Measurements from ENCODE around the gene ADGRG6.

The ADGRG6 gene

DNA sequence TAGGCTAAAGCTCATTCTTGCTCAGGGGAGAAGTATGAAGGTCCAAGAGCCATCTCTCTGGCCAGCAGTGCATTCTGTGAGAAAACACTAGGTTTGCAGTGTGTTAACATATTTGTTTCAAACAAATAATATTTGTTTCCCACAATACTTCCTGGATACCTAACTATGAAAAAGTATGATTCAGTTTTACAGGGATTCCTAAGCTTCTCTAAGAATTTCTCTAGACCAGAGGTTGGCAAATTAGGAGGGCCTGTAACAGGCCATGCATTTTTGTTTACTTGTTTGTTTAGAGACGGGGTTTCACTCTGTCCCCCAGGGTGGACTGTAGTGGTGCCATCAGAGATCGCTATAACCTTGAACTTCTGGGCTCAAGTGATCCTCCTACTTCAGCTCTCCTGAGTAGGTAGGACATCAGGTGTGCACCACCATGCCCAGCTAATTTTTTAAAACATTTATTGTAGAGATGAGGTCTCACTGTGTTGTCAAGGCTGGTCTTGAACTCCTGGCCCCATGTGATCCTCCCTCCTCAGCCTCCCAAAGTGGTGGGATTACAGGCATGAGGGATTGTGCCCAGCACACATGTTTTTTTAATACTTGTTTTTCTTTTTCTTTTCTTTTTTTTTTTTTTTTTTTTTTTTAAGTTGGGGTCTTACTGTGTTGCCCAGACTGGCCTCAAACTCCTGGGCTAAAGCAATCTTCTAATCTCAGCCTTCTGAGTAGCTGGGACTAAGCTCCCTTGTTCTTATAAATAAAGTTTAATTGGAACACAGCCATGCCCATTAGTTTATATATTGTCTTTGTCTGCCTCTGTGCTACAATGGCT lies 71.7 kb downstream of the ADGRG6 start:
- Histone ChIP-seq H3K4me1 (ENCODE audit: control insufficient read depth, low read depth, low read length) (peaks cover 22% of the 10 kb centered on the region), H3K27ac (ENCODE audit: low read length) (peak overlapping the region; percentile 30), H3K27me3 (ENCODE audit: control insufficient read depth, insufficient read depth, low read length) (no peaks in the 10 kb centered on the region), H3K36me3 (ENCODE audit: control insufficient read depth, low read depth, low read length) (no peaks in the 10 kb centered on the region), H3K4me3 (ENCODE audit: low read length) (no peak overlapping the region), H3K9ac (ENCODE audit: low read length) (no peak overlapping the region), H3K9me3 (ENCODE audit: control insufficient read depth, low read depth, low read length) (no peaks in the 10 kb centered on the region)

DNA sequence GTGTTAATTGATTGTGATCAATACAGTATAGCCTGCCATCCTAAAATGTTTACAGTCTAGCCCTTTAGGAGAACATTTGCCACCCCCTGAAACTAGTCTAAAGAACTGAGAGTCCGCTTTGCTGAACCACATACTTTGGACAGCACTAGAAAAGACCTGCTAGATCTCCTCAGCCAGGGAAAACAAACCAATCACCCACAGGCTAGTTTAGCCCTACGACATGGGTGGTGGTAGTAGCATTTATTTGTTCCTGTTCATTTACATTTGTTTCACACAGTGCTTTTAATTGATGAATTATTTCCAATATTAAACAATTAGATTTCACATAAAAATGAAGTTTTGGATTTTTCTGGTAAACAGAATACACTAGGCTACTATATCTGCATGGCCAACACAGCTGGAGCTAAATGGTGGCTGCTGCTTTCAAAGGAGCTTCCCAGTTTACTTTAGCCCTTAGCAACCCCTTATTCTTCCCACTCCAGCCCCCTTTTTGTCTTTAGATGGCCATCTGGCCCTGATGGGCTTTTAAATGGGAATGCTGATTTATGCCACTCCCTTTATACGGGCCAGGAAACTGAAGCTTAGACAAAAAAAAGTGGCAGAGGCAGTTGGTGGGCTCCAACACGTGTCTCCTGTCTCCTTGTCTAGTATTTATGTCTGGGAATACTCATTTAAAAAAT lies 72.4 kb downstream of the ADGRG6 start:
- peaks cover 26% of the 10 kb centered on the region for H3K4me1 ChIP-seq (ENCODE audit: control insufficient read depth, low read depth, low read length)

DNA sequence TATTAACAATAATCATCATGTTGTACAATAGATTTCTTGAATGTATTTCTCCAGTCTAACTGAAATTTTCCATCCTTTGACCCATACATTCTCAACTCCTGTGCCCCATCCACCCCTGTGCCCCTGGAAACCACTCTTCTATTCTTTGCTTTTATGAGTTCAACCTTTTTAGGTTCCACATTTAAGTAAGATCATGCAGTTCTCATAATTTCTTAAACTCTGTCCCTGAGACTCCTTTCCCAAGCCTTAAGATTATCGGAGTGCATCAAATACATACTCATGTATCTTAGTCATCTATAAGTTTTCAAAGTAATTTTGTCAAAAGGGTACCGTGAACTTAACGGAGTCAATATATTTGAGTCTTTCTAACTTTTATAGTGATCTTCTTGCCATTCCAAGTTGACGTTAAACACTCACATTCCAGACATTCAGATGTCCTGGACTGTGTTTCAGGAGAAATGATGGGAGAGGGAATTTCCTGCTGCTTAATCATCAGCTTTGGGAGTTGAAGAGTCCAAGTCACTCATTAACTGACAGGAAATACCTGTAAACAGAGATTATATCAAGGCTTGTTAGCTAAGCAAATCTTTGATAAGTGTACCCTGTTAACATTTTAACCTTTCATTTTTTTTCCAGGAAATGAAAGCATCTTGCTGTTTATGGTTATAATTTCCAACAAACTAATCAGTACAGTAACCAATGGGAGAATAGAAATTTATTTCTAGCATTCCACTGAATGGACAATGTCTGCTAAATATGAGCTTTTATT lies 73.3 kb downstream of the ADGRG6 start:
- Histone ChIP-seq H3K36me3 (ENCODE audit: control insufficient read depth, low read depth, low read length) (no peaks in the 10 kb centered on the region), H3K9ac (ENCODE audit: low read length) (no peak overlapping the region), H3K4me1 (ENCODE audit: control insufficient read depth, low read depth, low read length) (peaks cover 26% of the 10 kb centered on the region), H3K27ac (ENCODE audit: low read length) (no peak overlapping the region), H3K4me3 (ENCODE audit: low read length) (no peak overlapping the region), H3K27me3 (ENCODE audit: control insufficient read depth, insufficient read depth, low read length) (no peaks in the 10 kb centered on the region), H3K9me3 (ENCODE audit: control insufficient read depth, low read depth, low read length) (no peaks in the 10 kb centered on the region)

More for the DNA sequence above, 72.4 kb downstream of the ADGRG6 start:
- Histone ChIP-seq H3K27me3 (ENCODE audit: control insufficient read depth, insufficient read depth, low read length) (no peaks in the 10 kb centered on the region), H3K9me3 (ENCODE audit: control insufficient read depth, low read depth, low read length) (no peaks in the 10 kb centered on the region), H3K4me3 (ENCODE audit: low read length) (no peak overlapping the region), H3K36me3 (ENCODE audit: control insufficient read depth, low read depth, low read length) (no peaks in the 10 kb centered on the region), H3K9ac (ENCODE audit: low read length) (no peak overlapping the region), H3K27ac (ENCODE audit: low read length) (peak overlapping the region; percentile 30)

DNA sequence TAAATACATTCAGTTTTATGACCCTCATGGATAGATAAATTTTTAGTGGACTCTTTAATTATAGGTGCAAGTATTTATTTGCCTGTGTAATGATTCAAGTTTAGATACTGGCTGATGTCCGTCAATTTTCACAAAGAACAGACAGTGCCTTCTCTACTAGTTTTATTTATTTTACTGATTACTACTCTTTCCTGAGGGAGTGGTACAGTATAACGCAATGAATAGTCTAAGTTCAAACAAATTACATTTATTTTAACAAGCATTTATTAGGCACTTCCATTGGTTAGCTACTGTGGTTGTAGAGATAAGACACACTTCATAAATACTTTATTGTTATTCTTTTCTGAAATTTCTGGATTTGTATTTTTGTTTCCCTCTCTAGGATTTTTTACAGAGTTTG lies 74.3 kb downstream of the ADGRG6 start:
- no peak overlapping the region for H3K27ac ChIP-seq (ENCODE audit: low read length)
- peaks cover 26% of the 10 kb centered on the region for H3K4me1 ChIP-seq (ENCODE audit: control insufficient read depth, low read depth, low read length)
- no peaks in the 10 kb centered on the region for H3K9me3 ChIP-seq (ENCODE audit: control insufficient read depth, low read depth, low read length)
- no peak overlapping the region for H3K9ac ChIP-seq (ENCODE audit: low read length)
- no peaks in the 10 kb centered on the region for H3K36me3 ChIP-seq (ENCODE audit: control insufficient read depth, low read depth, low read length)
- H3K4me3 ChIP-seq (ENCODE audit: low read length), result no peak overlapping the region
- H3K27me3 ChIP-seq (ENCODE audit: control insufficient read depth, insufficient read depth, low read length), result no peaks in the 10 kb centered on the region

DNA sequence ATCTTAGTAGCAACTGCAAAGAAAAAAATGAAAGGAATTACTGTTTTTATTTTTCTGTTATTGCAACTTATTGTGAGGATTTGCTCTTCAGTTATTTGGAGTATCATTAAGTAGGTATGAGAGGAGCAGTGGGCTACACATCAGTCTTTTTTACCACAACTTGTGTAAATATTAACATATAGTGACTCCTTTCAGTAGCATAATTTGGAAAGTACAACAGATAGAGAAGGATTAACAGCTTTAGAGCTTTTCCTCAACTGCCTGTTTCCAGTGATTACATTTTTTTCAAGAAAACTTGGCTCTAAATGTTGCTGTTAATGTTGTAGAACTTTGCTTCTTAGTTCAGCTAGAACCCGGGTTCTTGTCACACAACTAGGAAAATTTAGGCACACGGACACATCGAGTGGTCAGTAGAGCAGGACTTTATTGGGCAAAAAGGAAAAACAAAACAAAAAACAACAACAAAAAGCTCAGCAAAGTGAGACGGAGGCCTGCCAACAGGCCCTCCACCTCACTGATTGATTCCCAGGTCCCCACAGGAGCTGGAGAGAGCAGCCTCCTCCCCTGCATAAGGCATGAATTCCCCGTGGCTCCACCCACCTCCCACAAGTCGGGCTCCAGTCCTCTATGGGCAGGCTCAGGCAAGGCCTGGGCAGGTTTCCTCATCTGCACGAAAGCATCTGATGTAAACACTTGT lies 75.1 kb downstream of the ADGRG6 start:
- Histone ChIP-seq H3K4me3 (ENCODE audit: low read length) (no peak overlapping the region), H3K36me3 (ENCODE audit: control insufficient read depth, low read depth, low read length) (no peaks in the 10 kb centered on the region), H3K9me3 (ENCODE audit: control insufficient read depth, low read depth, low read length) (no peaks in the 10 kb centered on the region), H3K27me3 (ENCODE audit: control insufficient read depth, insufficient read depth, low read length) (no peaks in the 10 kb centered on the region), H3K9ac (ENCODE audit: low read length) (no peak overlapping the region), H3K4me1 (ENCODE audit: control insufficient read depth, low read depth, low read length) (peaks cover 26% of the 10 kb centered on the region), H3K27ac (ENCODE audit: low read length) (no peak overlapping the region)

DNA sequence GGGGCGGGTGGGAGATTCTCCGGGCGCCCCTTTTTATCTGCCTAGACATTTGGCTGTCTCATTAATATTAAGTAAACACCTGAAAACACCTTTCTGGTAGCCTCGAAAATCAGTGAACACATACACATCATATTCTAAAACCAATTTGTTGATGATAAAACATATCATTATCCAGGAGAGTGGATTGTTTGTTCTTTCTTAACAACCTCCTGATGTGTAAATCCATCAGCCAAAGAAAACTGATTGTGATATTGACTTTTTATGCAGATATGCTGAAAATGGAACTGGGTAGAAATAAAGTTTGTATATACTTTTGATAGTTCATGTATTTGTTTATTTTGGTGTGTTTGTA lies 75.7 kb downstream of the ADGRG6 start:
- Histone ChIP-seq H3K36me3 (ENCODE audit: control insufficient read depth, low read depth, low read length) (no peaks in the 10 kb centered on the region), H3K4me3 (ENCODE audit: low read length) (no peak overlapping the region), H3K27ac (ENCODE audit: low read length) (no peak overlapping the region), H3K9me3 (ENCODE audit: control insufficient read depth, low read depth, low read length) (no peaks in the 10 kb centered on the region), H3K4me1 (ENCODE audit: control insufficient read depth, low read depth, low read length) (peaks cover 26% of the 10 kb centered on the region), H3K9ac (ENCODE audit: low read length) (no peak overlapping the region), H3K27me3 (ENCODE audit: control insufficient read depth, insufficient read depth, low read length) (no peaks in the 10 kb centered on the region)

DNA sequence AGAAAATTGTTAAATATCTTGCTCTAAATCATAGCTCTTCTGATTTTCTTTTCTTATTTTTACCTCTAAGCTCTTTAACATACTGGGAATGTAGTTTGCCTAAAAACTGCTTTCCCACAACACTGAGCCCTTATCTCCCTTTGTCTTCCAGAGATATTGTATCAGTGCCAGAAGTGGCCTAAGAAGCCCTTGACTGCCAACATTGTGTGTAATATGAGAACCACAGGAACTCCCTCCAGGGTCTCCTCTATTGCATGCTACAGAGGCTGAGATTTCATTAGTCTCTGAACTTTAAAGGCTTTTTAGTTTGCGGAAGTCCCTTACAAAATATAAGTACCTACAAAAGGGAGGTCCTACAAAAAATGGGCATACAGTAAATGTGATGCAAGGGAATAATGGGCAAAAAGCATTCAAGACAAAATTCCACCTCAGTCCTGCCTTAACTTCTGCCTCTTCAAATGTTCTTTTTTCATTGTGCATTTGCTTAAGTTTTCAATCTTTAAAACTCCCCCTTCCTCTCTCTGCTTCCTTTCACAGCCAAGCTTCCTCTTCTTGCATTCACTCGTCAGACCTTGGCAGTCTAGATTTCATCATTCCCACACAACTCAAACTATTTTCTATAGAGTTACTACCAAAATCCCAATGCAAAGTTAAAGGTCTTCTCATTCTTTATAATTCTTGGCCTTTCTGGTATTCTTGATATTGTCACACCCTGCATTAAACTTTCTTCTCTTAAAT lies 76.5 kb downstream of the ADGRG6 start:
- no peak overlapping the region for H3K4me3 ChIP-seq (ENCODE audit: low read length)
- no peak overlapping the region for H3K27ac ChIP-seq (ENCODE audit: low read length)
- H3K9me3 ChIP-seq (ENCODE audit: control insufficient read depth, low read depth, low read length), result no peaks in the 10 kb centered on the region
- H3K27me3 ChIP-seq (ENCODE audit: control insufficient read depth, insufficient read depth, low read length), result no peaks in the 10 kb centered on the region
- H3K36me3 ChIP-seq (ENCODE audit: control insufficient read depth, low read depth, low read length), result no peaks in the 10 kb centered on the region
- peaks cover 26% of the 10 kb centered on the region for H3K4me1 ChIP-seq (ENCODE audit: control insufficient read depth, low read depth, low read length)
- no peak overlapping the region for H3K9ac ChIP-seq (ENCODE audit: low read length)

DNA sequence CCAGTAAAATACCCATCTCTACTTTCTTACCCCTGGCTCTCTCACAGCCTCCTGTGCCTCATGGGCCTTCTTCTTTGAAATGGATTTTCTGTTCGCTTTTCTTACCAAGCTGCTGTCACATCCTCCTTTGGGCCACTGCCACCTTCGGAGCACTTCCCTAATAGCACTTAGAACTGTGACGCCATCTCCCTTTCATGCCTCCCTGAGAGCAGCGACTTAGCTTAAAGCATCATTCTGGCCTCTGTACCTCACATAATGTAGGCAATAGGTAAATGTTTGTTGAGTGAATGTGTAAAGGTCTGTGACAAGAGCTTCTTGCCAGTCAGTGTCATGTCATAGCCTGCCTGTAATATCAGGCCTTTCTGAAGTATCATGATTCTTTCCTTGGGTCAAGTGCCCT lies 78.8 kb downstream of the ADGRG6 start:
- no peaks in the 10 kb centered on the region for H3K27me3 ChIP-seq (ENCODE audit: control insufficient read depth, insufficient read depth, low read length)
- H3K9me3 ChIP-seq (ENCODE audit: control insufficient read depth, low read depth, low read length), result no peaks in the 10 kb centered on the region
- H3K4me3 ChIP-seq (ENCODE audit: low read length), result no peak overlapping the region
- peaks cover 14% of the 10 kb centered on the region for H3K4me1 ChIP-seq (ENCODE audit: control insufficient read depth, low read depth, low read length)
- H3K36me3 ChIP-seq (ENCODE audit: control insufficient read depth, low read depth, low read length), result no peaks in the 10 kb centered on the region
- no peak overlapping the region for H3K27ac ChIP-seq (ENCODE audit: low read length)
- no peak overlapping the region for H3K9ac ChIP-seq (ENCODE audit: low read length)

DNA sequence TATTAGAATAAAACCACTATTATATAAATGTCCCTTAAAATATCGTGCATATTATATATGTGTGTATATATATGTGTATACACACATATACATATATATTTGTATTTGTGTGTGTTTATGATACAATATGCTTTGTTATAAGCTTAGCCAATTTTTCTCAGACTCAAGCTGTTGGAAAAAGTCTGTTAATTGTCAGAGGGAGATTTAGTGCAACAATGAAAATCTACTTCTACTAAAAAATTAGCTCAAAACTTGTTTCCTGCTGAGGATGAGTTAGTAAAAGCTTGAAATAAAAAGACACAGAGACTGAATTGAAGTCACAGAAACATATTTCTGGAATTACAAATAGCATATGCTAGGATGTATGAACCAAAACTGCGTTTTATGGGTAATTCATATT lies 79.4 kb downstream of the ADGRG6 start:
- Histone ChIP-seq H3K4me1 (ENCODE audit: control insufficient read depth, low read depth, low read length) (peaks cover 14% of the 10 kb centered on the region), H3K36me3 (ENCODE audit: control insufficient read depth, low read depth, low read length) (no peaks in the 10 kb centered on the region), H3K27ac (ENCODE audit: low read length) (no peak overlapping the region), H3K4me3 (ENCODE audit: low read length) (no peak overlapping the region), H3K9me3 (ENCODE audit: control insufficient read depth, low read depth, low read length) (no peaks in the 10 kb centered on the region), H3K27me3 (ENCODE audit: control insufficient read depth, insufficient read depth, low read length) (no peaks in the 10 kb centered on the region), H3K9ac (ENCODE audit: low read length) (no peak overlapping the region)

DNA sequence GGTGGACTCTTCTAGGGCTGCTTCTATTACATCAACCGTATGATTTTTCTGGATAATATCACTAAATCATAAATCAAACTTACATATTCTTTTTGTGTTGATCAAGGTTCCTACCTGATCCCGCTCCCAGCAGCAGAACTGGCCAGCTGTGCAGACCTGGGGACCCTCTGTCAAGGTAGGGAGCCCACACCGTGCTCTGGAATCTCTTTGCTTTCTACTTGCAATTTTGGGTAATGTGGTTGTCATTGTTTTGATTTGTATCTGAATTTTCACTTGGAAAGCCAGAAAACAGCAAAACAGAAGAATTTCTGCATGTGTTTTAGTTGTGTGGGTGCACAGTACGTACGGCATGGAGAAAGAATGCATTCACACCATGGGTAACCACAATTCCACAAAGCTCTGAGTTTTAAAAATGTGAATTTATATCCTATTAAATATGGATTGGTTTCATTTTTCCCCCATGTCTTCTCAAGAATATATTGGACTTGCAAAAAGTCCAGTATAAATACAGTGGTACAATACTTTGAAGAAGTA lies 80.1 kb downstream of the ADGRG6 start:
- Histone ChIP-seq H3K4me1 (ENCODE audit: control insufficient read depth, low read depth, low read length) (peaks cover 14% of the 10 kb centered on the region), H3K27me3 (ENCODE audit: control insufficient read depth, insufficient read depth, low read length) (no peaks in the 10 kb centered on the region), H3K36me3 (ENCODE audit: control insufficient read depth, low read depth, low read length) (no peaks in the 10 kb centered on the region), H3K9me3 (ENCODE audit: control insufficient read depth, low read depth, low read length) (no peaks in the 10 kb centered on the region), H3K4me3 (ENCODE audit: low read length) (no peak overlapping the region), H3K9ac (ENCODE audit: low read length) (no peak overlapping the region), H3K27ac (ENCODE audit: low read length) (no peak overlapping the region)

Measured in iPS-18a (cell line).